Measurements from ENCODE around the gene TRIM49D2. TPM values are rescaled to one million over a fixed set of nuclear protein-coding genes. Genes with fewer than 3 reads are reported as not detected.
"Not testable (repeated sequence)": the region's sequence is repeated elsewhere in the genome, so short reads cannot be mapped to it uniquely, and the experiment has no call there.

The TRIM49D2 gene, protein sequence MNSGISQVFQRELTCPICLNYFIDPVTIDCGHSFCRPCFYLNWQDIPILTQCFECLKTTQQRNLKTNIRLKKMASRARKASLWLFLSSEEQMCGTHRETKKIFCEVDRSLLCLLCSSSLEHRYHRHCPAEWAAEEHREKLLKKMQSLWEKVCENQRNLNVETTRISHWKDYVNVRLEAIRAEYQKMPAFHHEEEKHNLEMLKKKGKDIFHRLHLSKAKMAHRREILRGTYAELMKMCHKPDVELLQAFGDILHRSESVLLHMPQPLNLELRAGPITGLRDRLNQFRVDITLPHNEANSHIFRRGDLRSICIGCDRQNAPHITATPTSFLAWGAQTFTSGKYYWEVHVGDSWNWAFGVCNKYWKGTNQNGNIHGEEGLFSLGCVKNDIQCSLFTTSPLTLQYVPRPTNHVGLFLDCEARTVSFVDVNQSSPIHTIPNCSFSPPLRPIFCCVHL
- polyA plus RNA-seq (ENCODE audit: insufficient read length in 4 of 4) = not detected

DNA sequence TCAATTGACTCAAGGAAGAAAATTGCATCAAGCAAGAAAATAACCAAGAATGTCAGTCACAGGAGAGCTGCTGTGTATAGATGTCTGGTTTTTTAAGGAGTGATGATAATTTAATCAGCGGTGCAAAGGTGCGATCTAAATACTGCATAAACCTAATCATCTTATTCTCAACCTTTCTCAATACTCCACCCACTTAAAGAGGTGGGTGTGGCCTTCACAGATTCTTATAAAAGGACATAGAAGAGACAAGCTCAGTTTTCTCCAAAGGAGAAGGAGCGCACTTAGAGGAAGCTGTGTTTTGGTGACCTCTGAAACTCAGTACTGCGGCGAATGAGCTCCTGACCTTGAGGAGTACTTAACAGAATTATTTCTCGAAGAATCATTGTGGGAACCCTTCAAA is at the start of gene TRIM49D2:
TSS of gene TRIM49D2 (plus strand) at position 301 of the 400 bp plus-strand sequence. CDS start 2,698 bp downstream, outside the sequence.
- not testable (repeated sequence) for DNase-seq (ENCODE audit: low read depth in 4 of 4, low spot score in 3 of 4)

DNA sequence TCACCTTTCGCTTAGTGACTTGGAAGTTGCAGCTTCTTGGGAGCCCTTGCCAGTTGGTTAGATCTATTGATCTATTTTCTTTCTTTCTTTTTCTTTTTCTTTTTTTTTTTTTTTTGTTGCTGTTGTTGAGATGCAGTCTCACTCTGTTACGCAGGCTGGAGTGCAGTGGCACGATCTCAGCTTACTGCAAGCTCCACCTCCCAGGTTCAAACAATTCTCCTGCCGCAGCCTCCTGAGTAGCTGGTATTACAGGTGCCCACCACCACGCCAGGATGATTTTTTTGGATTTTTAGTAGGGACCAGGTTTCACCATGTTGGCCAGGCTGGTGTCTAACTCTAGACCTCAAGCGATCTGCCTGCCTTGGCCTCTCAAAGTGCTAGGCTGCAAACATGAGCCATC is 46.4 kb upstream of the TRIM49D2 start:
- not testable (repeated sequence) for DNase-seq (ENCODE audit: low read depth in 4 of 4, low spot score in 3 of 4)

DNA sequence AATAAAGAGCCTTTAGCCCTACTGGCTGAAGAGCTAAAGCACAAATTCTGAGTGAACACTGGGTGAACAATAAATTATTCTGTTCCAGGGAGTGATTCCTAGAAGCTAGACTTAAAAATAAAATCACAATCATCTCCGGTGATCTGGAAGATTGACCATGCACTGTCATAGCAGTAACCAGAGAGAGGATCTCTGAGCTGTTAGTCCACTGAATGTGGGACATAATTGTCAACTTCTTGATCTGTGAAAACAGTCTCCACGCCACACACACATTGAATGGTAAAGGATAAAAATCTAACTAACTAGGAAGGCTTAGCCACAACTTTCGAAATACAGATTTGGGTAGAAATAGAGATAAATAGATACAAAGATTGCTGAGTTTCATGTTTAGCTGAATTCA is 30.6 kb upstream of the TRIM49D2 start:
- not testable (repeated sequence) for DNase-seq (ENCODE audit: low read depth in 4 of 4, low spot score in 3 of 4)

GRCh38 chr11:89900809-89901208 is 23.1 kb upstream of the TRIM49D2 start:
- DNase-seq (ENCODE audit: low read depth in 4 of 4, low spot score in 3 of 4) = not testable (repeated sequence)

DNA sequence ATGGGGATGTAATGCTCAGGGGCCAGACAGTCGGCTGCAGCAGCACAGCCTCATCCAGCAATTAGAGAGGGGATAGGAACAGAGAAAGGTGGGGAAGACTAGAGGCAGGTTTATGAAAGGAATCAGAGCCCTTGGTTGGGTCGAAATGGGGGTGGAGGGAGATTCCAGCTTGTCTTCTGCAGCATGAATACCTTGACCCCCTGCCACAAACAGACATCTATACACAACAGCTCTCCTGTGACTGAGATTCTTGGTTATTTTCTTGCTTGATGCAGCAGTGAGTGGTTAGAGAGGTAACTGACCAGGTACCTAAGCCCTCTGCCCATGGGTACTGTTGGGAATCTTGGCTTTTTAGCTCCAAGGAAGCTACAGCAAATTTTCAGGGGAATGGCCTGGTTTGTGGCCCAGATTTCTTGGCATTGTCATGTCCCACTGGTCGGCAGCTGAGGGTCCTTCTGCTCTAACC is 1.6 kb upstream of the TRIM49D2 start, which contains the start of gene TRIM49D1:
TSS of gene TRIM49D1 (minus strand) at position 51 of the 466 bp plus-strand sequence. CDS start 4,535 bp downstream, outside the sequence.
- DNase-seq (ENCODE audit: low read depth in 4 of 4, low spot score in 3 of 4) = no peak

DNA sequence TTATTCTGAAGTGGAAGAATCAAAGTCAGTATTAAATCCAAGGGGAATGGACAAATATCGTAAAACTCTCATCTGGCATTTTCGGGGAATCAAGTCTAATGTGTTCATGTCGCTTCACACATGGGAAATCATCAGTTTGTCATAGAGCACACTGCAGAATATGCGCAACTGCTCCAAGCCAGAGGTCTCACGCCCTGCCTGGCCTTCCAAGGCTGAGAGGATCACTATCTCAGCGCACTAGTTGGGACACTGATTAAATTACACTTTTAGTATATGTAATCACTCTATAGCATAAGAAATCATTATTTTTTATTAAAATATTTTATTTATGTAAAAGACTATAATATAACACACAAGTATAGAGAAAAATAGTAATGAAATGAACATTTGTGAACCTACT is 37.0 kb downstream of the TRIM49D2 start:
- not testable (repeated sequence) for DNase-seq (ENCODE audit: low read depth in 4 of 4, low spot score in 3 of 4)

- DNase-seq (ENCODE audit: low read depth in 4 of 4, low spot score in 3 of 4) = not testable (repeated sequence)
Measured at GRCh38 chr11:89965737-89966136, 41.9 kb downstream of the TRIM49D2 start, which contains the start of gene TRIM64. Gene TRIM64, plus strand, starts transcription at chr11:89966037. Its CDS starts 2,467 bp downstream, at chr11:89968504.

Other genes with a start within 250 kb of the TRIM49D2 start
- gene TRIM77, start 213.8 kb upstream of the TRIM49D2 start, polyA plus RNA-seq (ENCODE audit: insufficient read length in 4 of 4) = not detected
- gene TRIM49, start 115.5 kb upstream of the TRIM49D2 start, polyA plus RNA-seq (ENCODE audit: insufficient read length in 4 of 4) = not detected
- under 1 TPM in 1 of 4 donors, not detected in 3; 0.05 TPM for gene TRIM64B, start 45.6 kb upstream of the TRIM49D2 start, polyA plus RNA-seq (ENCODE audit: insufficient read length in 4 of 4)
- not detected for gene TRIM49D1, start 1.8 kb upstream of the TRIM49D2 start, polyA plus RNA-seq (ENCODE audit: insufficient read length in 4 of 4)
- gene TRIM64, start 42.0 kb downstream of the TRIM49D2 start, polyA plus RNA-seq (ENCODE audit: insufficient read length in 4 of 4) = not detected
- not detected for gene TRIM49C, start 107.0 kb downstream of the TRIM49D2 start, polyA plus RNA-seq (ENCODE audit: insufficient read length in 4 of 4)
- not detected for gene UBTFL1, start 161.9 kb downstream of the TRIM49D2 start, polyA plus RNA-seq (ENCODE audit: insufficient read length in 4 of 4)
- 10 to 100 TPM; 18.5 to 30.0 (median 26.5) TPM for gene NAALAD2, start 210.6 kb downstream of the TRIM49D2 start, polyA plus RNA-seq (ENCODE audit: insufficient read length in 4 of 4)